Stimulated activated CD4-positive, alpha-beta T cell treated with anti-CD3 and anti-CD28 coated beads, TNF-alpha, amount 100 ng/mL, for 1 hour (primary cell): ENCODE results near the gene ERBB3.
A peak's percentile ranks its signal among the peaks of the same experiment; 100 is the strongest.
"Not testable (repeated sequence)": the region's sequence is repeated elsewhere in the genome, so short reads cannot be mapped to it uniquely, and the experiment has no call there.

ENCODE experiments used
- DNase-seq, 3 donors: peaks; one replicate each; pipeline ENCODE4 v3.0.0-alpha.2; 2020; ENCODE audit warnings: low read depth in 3 of 3, low spot score in 1 of 3

The ERBB3 gene

GRCh38 chr12:56079723-56080555 lies at the start of gene ERBB3:
TSS of gene ERBB3 (plus strand) at chr12:56080165. CDS start at chr12:56080301, 136 bp downstream.
- DNase-seq: peak in 2 of 3 donors; percentile 42 to 55

GRCh38 chr12:56031987-56032386 lies 48.0 kb upstream of the ERBB3 start:
- DNase-seq: no peak

DNA sequence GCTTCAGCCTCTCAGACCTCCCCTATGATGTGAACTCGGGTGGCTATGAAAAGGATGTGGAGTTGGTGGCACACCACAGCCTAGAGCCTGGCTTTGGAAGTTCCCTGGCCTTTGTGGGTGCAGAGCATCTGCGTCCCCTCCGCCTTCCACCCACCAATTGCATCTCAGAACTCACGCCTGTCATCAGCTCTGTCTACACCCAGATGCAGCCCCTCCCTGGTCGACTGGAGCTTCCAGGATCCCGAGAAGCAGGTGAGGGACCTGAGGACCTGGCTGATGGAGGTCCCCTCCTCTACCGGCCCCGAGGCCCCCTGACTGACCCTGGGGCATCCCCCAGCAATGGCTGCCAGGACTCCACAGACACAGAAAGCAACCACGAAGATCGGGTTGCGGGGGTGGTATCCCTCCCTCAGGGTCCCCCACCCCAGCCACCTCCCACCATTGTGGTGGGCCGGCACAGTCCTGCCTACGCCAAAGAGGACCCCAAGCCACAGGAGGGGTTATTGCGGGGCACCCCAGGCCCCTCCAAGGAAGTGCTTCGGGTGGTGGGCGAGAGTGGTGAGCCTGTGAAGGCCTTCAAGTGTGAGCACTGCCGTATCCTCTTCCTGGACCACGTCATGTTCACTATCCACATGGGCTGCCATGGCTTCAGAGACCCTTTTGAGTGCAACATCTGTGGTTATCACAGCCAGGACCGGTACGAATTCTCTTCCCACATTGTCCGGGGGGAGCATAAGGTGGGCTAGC lies 45.2 kb upstream of the ERBB3 start:
- no peak for DNase-seq

- no peak for DNase-seq
Observed at GRCh38 chr12:56037161-56037560, 42.8 kb upstream of the ERBB3 start.

DNA sequence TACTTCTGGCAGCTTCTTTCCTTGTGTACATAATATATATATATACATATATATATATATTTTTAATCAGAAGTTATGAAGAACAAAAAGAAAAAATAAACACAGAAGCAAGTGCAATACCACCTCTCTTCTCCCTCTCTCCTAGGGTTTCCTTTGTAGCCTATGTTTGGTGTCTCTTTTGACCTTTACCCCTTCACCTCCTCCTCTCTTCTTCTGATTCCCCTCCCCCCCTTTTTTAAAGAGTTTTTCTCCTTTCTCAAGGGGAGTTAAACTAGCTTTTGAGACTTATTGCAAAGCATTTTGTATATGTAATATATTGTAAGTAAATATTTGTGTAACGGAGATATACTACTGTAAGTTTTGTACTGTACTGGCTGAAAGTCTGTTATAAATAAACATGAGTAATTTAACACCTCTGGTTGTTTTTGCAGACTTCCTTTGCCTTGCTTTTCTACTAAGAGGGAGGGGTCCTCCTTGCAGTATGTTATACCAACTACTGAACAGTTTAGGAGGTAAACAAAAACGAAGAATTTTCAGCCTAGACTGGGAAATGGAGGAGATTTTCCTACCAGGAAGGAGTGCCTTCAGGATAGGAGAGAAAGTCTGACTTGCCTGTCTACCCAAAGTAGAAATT lies 41.8 kb upstream of the ERBB3 start:
- DNase-seq: no peak

DNA sequence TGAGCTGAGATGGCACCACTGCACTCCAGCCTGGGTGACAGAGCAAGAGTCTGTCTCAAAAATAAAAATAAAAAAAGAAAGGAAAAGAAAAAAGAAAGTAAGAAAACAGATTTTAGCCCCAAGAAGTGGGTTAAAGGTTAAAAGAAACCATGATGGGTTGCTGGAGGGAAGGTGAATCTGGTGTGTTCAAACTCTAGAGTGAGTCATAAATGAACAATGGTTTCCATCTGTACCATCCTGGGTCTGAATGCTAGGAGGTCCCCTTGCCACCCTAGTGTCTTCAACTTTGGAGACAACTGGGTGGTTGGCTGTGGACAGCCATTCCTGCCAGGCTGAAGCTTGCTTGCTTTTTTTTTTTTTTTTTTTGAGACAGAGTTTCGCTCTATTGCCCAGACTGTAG lies 39.8 kb upstream of the ERBB3 start:
- DNase-seq: no peak

GRCh38 chr12:56040963-56041551 lies 38.9 kb upstream of the ERBB3 start:
- no peak for DNase-seq

- DNase-seq: peak; percentile 72 to 86 (median 72)
Observed at GRCh38 chr12:56041552-56042429, 38.2 kb upstream of the ERBB3 start, which contains the start of gene RPS26. TSS of gene RPS26 (plus strand) at chr12:56041918. CDS start at chr12:56042167, 249 bp downstream.

DNA sequence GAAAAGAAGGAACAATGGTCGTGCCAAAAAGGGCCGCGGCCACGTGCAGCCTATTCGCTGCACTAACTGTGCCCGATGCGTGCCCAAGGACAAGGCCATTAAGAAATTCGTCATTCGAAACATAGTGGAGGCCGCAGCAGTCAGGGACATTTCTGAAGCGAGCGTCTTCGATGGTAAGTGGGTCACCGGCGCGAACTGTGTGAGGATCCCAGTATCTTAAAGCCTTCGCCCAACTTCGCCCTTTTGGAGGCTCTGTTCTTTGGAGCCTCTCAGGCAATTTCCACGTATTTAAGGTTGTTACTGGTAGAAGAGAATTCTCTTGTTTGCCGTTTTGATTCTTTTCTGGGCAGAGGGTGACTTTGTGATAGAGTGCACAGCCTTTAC lies 37.5 kb upstream of the ERBB3 start:
- not testable (repeated sequence) for DNase-seq

DNA sequence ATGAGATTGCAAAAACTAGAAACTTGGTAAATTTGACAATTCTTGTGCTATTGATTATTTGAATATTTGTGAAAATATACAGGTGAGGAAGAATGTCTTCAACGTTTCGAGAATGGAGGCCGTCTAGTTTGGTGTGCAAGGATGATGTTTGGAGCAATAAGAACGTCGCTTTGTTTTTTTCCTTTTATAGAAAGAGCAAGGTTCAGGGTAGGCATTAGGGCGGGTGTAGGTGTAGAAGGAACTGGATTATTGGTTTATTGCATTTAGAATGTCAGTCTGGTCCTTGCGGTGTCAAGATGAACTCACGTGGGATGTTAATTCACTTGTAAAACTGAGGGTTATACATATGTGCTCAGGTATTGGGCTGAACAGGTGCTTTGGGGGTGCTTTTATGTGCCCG lies 37.1 kb upstream of the ERBB3 start:
- no peak for DNase-seq

- DNase-seq: no peak
Observed at GRCh38 chr12:56046027-56046780, 33.8 kb upstream of the ERBB3 start.

GRCh38 chr12:56053407-56053893 lies 26.5 kb upstream of the ERBB3 start:
- DNase-seq: no peak

GRCh38 chr12:56059964-56060363 lies 20.0 kb upstream of the ERBB3 start:
- not testable (repeated sequence) for DNase-seq

DNA sequence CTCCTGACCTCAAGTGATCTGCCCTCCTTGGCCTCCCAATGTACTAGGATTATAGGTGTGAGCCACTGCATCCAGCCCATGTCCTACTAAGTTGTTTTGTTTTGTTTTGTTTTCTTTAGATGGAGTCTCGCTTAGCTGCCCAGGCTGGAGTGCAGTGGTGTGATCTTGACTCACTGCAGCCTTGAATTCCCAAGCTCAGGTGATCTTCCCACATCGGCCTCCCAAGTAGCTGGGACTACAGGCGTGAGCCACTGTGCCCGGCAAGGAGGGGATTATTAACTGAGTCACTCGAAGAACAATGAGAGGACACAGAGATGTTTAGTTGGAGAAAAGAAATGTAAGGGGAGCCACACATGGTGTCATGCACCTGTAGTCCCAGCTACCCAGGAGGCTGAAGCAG lies 18.0 kb upstream of the ERBB3 start:
- DNase-seq: no peak

GRCh38 chr12:56062996-56063395 lies 17.0 kb upstream of the ERBB3 start:
- no peak for DNase-seq

GRCh38 chr12:56071648-56072047 lies 8.3 kb upstream of the ERBB3 start:
- DNase-seq: no peak

DNA sequence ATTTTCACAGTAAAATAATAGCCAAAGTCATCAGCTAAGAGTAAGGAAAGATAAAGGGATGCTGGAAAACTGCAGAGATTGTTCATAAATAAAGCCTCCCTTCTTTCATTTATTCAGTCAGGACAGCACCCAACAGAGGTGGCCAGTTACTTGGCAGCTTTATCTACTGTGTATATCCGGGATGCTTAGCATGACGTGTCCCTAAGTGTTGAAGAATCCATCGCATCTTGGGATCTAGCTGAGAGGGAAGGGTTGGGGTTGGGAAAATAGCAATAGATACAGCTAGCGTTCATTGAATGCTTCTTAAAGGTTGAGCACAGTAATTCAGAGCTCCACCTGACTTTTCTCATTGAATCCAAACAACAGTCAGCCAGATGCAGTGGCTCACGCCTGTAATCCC lies 5.6 kb upstream of the ERBB3 start:
- DNase-seq: no peak

DNA sequence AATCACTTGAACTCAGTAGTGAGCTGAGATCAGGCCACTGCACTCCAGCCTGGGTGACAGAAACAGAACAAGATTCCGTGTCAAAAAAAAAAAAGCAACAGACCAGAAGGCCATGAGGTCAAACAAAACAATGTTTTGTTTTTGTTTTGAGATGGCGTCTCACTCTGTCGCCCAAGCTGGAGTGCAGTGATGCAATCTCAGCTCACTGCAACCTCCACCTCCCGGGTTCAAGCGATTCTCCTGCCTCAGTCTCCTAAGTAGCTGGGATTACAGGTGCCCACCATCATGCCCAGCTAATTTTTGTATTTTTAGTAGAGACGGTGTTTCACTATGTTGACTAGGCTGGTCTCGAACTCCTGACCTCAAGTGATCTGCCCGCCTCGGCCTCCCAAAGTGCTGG lies 2.0 kb upstream of the ERBB3 start:
- DNase-seq: not testable (repeated sequence)

DNA sequence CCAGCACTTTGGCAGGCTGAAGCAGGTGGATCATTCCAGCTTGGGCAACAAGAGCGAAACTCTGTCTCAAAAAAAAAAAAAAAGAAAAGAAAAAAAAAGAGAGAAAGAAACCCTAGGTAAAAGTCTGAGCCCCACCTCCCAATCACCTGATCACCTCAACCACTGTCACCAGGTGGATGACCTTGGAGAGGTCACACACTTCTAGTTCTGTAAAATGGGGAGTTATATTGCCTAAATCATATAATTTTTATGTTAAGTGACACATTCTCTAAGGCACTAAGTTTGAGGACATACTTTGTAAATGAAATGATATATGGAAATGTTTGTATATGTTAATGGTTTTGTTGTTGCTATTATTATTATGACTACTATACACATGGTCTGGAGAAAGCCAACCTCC lies 1.5 kb upstream of the ERBB3 start:
- DNase-seq: no peak
